Measurements from ENCODE around the gene ZNF550. TPM values are rescaled to one million over a fixed set of nuclear protein-coding genes. Genes with fewer than 3 reads are reported as not detected.
"Not testable (repeated sequence)": the region's sequence is repeated elsewhere in the genome, so short reads cannot be mapped to it uniquely, and the experiment has no call there.

Gene ZNF550
- total RNA-seq, 2 donors from 2014 or later = 6.3 to 6.5 TPM

DNA sequence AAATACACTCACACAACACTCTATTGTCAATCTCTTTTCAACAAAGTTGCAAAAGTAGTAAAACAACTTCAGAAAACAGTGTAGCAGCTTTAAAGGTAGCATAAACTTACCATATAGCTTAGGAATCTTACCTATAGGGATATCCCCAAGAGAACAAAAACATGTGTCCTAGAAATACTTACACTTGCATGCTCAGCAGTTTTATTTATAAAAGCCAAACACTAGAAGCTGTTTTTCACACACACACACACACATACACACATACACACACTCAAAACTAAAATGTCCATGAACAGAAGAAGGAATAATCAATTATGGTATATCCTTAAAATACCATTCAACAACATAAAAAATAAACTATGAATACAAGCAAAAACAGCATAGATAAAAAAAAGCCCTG, 48.2 kb downstream of the ZNF550 start:
- DNase-seq (ENCODE audit: low spot score) (no peak), ATAC-seq (ENCODE audit: insufficient number of reproducible peaks, low FRiP score, low read depth) (no peak)
- H3K9me3 ChIP-seq = peaks cover 60% of the 10 kb centered on the region
- TF ChIP-seq, protein P1, sequence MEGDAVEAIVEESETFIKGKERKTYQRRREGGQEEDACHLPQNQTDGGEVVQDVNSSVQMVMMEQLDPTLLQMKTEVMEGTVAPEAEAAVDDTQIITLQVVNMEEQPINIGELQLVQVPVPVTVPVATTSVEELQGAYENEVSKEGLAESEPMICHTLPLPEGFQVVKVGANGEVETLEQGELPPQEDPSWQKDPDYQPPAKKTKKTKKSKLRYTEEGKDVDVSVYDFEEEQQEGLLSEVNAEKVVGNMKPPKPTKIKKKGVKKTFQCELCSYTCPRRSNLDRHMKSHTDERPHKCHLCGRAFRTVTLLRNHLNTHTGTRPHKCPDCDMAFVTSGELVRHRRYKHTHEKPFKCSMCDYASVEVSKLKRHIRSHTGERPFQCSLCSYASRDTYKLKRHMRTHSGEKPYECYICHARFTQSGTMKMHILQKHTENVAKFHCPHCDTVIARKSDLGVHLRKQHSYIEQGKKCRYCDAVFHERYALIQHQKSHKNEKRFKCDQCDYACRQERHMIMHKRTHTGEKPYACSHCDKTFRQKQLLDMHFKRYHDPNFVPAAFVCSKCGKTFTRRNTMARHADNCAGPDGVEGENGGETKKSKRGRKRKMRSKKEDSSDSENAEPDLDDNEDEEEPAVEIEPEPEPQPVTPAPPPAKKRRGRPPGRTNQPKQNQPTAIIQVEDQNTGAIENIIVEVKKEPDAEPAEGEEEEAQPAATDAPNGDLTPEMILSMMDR (IDR thresholded peaks at IDR 0.05) = no peak
- H3K4me3 ChIP-seq = no peak overlapping the region
- peaks cover 32% of the 10 kb centered on the region for H3K36me3 ChIP-seq
- no peaks in the 10 kb centered on the region for H3K27me3 ChIP-seq (replicated peaks; ENCODE audit: insufficient read depth)
- H3K27ac ChIP-seq = no peak overlapping the region
- H3K4me1 ChIP-seq (ENCODE audit: control insufficient read depth in 1 of 2, low read depth in 2 of 2) = no peaks in the 10 kb centered on the region

DNA sequence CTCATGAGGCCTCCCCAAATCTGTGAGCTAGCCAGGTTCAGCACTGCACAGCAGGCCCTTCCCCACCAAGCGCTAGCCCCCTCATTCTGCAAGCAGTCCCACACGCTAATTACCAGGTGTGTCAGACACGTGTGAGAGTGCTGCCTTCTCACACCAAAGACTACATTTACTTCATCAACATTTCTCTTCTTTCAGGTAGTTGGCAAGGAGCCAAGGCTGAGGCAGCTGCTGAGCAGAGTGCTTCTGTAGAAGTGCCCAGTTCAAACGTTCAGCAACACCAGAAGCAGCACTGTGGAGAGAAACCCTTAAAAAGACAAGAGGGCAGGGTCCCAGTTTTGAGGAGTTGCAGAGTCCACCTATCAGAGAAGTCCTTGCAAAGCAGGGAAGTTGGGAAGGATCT, 53.5 kb downstream of the ZNF550 start:
- H3K27ac ChIP-seq = no peak overlapping the region
- H3K4me3 ChIP-seq = no peak overlapping the region
- peaks cover 0 to 2% of the 10 kb centered on the region in 2 donors for H3K4me1 ChIP-seq (ENCODE audit: control insufficient read depth in 1 of 2, low read depth in 2 of 2)
- ATAC-seq (ENCODE audit: insufficient number of reproducible peaks, low FRiP score, low read depth) (no peak), DNase-seq (ENCODE audit: low spot score) (no peak)
- TF ChIP-seq, protein P1 (IDR thresholded peaks at IDR 0.05) = no peak
- no peaks in the 10 kb centered on the region for H3K27me3 ChIP-seq (replicated peaks; ENCODE audit: insufficient read depth)
- H3K9me3 ChIP-seq = peaks cover 42% of the 10 kb centered on the region
- peaks cover 44% of the 10 kb centered on the region for H3K36me3 ChIP-seq

- H3K4me1 ChIP-seq (ENCODE audit: control insufficient read depth in 1 of 2, low read depth in 2 of 2); H3K27me3 ChIP-seq (replicated peaks; ENCODE audit: insufficient read depth); ATAC-seq (ENCODE audit: insufficient number of reproducible peaks, low FRiP score, low read depth); H3K27ac ChIP-seq; DNase-seq (ENCODE audit: low spot score): not testable (repeated sequence)
- Histone ChIP-seq H3K4me3 (peak overlapping the region; percentile 84), H3K9me3 (peaks cover 26% of the 10 kb centered on the region), H3K36me3 (peaks cover 22% of the 10 kb centered on the region)
These were observed 59.3 kb downstream of the ZNF550 start for GRCh38 chr19:57500400-57500799.

DNA sequence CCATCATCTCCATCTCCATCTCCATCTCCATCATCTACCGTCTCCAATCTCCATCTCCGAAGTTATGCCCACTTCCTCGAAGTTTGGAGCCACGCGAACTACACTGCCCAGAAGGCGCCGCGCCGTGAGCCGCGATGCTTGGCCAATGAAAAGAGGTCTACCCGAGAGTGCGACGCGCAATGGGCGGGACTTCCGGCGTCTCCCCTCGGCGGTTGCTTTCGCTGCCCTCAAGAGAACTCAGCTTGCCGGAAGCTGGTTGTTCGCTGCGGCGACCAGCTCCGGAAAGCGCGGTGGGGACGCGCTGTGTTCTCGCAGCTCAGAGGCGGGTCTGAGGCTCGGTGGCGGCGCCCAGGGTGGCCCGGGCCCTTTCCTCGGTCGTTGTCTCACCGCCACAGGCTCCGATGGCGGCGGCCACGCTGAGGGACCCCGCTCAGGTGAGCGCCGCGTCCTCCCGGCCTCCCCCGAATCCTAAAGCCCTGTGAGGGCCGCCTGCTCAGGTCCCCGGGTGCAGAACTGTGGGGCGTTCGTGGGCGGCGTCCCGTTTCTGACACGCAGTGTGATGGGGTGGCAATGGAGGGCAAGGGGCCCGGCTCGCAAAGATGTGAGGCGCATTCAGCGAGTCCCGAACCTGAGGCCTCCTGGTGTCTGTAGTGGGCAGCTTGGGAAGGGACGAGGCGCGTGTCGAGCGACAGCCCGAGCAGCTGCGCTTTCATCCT, 59.8 kb downstream of the ZNF550 start, which contains the start of gene ZNF773:
Gene ZNF773 (plus strand): TSS at position 259 of the 716 bp plus-strand sequence. CDS start 143 bp downstream, at position 402.
- H3K4me1 ChIP-seq (ENCODE audit: control insufficient read depth in 1 of 2, low read depth in 2 of 2); H3K27me3 ChIP-seq (replicated peaks; ENCODE audit: insufficient read depth): not testable (repeated sequence)
- DNase-seq (ENCODE audit: low spot score) (peak; percentile 66), ATAC-seq (ENCODE audit: insufficient number of reproducible peaks, low FRiP score, low read depth) (peak; percentile 79)
- H3K36me3 ChIP-seq = peaks cover 17% of the 10 kb centered on the region
- H3K9me3 ChIP-seq = peaks cover 31% of the 10 kb centered on the region
- peak within 1 kb of the TSS; percentile 65 for H3K27ac ChIP-seq
- H3K4me3 ChIP-seq = peak within 1 kb of the TSS; percentile 84

DNA sequence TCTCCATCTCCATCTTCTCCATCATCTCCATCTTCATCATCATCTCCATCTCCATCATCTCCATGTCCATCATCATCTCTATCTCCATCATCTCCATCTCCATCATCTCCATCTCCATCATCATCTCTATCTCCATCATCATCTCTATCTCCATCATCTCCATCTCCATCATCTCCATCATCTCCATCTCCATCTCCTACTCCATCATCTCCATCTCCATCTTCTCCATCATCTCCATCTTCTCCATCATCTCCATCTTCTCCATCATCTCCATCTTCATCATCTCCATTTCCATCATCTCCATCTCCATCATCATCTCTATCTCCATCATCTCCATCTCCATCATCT, 60.4 kb downstream of the ZNF550 start:
- not testable (repeated sequence) for ATAC-seq (ENCODE audit: insufficient number of reproducible peaks, low FRiP score, low read depth); H3K27me3 ChIP-seq (replicated peaks; ENCODE audit: insufficient read depth); DNase-seq (ENCODE audit: low spot score); H3K4me1 ChIP-seq (ENCODE audit: control insufficient read depth in 1 of 2, low read depth in 2 of 2); H3K27ac ChIP-seq
- Histone ChIP-seq H3K36me3 (peaks cover 12% of the 10 kb centered on the region), H3K4me3 (peak overlapping the region; percentile 84), H3K9me3 (peaks cover 36% of the 10 kb centered on the region)

DNA sequence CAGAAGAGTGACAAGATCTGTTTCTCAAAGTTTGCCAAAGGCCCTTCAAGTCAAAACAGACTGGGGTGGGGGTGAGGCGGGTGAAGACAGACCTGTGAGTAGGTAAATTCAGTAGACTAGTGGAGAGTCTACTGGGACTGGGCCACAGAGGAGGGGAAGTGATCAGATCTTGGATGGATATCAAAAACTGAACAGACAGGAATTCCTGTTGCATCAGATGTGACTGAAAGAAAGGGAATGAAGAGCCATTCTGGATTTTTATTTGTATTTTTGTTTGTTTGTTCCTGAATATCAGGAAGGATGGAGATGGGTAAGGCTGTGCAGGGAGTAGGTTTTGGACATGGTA, 71.4 kb downstream of the ZNF550 start:
- Histone ChIP-seq H3K36me3 (peaks cover 31% of the 10 kb centered on the region), H3K9me3 (peaks cover 15% of the 10 kb centered on the region), H3K4me3 (peak overlapping the region; percentile 89)
- ATAC-seq (ENCODE audit: insufficient number of reproducible peaks, low FRiP score, low read depth); H3K27ac ChIP-seq; H3K27me3 ChIP-seq (replicated peaks; ENCODE audit: insufficient read depth); DNase-seq (ENCODE audit: low spot score); H3K4me1 ChIP-seq (ENCODE audit: control insufficient read depth in 1 of 2, low read depth in 2 of 2): not testable (repeated sequence)

DNA sequence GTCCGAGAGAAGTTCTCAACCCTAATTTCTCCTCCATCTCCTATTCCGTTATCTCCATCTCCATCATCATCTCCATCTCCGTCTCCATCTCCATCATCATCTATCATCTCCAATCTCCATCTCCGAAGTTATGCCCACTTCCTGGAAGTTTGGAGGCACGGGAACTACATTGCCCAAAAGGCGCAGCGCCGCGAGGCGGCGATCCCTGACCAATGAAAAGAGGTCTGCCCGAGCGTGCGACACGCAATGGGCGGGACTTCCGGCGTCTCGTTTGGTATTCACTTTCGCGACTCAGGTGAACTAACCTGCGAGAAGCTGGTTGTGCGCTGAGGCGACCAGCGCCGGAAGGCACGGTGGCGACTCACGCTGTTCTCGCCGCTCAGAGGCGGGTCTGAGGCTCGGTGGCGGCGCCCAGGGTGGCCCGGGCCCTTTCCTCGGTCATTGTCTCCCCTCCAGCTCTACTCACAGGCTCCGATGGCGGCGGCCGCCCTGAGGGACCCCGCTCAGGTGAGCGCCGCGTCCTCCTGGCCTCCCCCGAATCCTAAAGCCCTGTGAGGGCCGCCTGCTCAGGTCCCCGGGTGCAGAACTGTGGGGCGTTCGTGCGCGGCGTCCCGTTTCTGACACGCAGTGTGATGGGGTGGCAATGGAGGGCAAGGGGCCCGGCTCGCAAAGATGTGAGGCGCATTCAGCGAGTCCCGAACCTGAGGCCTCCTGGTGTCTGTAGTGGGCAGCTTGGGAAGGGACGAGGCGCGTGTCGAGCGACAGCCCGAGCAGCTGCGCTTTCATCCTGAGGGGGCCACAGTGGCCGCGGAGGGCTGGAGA, 72.0 kb downstream of the ZNF550 start, which contains the start of gene ZNF419:
Gene ZNF419 (plus strand): TSS at position 274 of the 822 bp plus-strand sequence. CDS start 201 bp downstream, at position 475.
- H3K9me3 ChIP-seq; H3K27me3 ChIP-seq (replicated peaks; ENCODE audit: insufficient read depth); H3K4me1 ChIP-seq (ENCODE audit: control insufficient read depth in 1 of 2, low read depth in 2 of 2): not testable (repeated sequence)
- H3K4me3 ChIP-seq = peak within 1 kb of the TSS; percentile 89
- peak; percentile 83 for ATAC-seq (ENCODE audit: insufficient number of reproducible peaks, low FRiP score, low read depth)
- peak within 1 kb of the TSS in 1 of 2 donors; percentile 37 for H3K27ac ChIP-seq
- peak; percentile 54 for DNase-seq (ENCODE audit: low spot score)
- peaks cover 25% of the 10 kb centered on the region for H3K36me3 ChIP-seq

Other genes starting within 250 kb of the ZNF550 start
- 1 to 10 TPM; 7.6 to 9.7 TPM for gene ZNF543, start 239.4 kb downstream of the ZNF550 start, total RNA-seq
- gene ZNF304, start 208.6 kb downstream of the ZNF550 start, total RNA-seq = 1 to 10 TPM; 6.2 to 7.5 TPM
- gene TRAPPC2B, start 196.3 kb downstream of the ZNF550 start, total RNA-seq = 1 to 10 TPM; 2.0 to 9.5 TPM
- gene ZNF547, start 196.3 kb downstream of the ZNF550 start, total RNA-seq = 1 to 10 TPM in 1 of 2 donors, under 1 TPM in 1; 0.68 to 3.4 TPM
- 10 to 100 TPM; 48.2 to 49.1 TPM for gene ZNF548, start 170.0 kb downstream of the ZNF550 start, total RNA-seq
- gene ZNF17, start 148.7 kb downstream of the ZNF550 start, total RNA-seq = 10 to 100 TPM; 11.2 to 17.5 TPM
- 10 to 100 TPM in 1 of 2 donors, 1 to 10 TPM in 1; 3.0 to 19.2 TPM for gene ZNF749, start 124.5 kb downstream of the ZNF550 start, total RNA-seq
- gene VN1R1, start 102.7 kb downstream of the ZNF550 start, total RNA-seq = 1 to 10 TPM in 1 of 2 donors, under 1 TPM in 1; 0.95 to 1.5 TPM
- gene ZNF772, start 82.3 kb downstream of the ZNF550 start, total RNA-seq = 1 to 10 TPM; 2.7 to 6.6 TPM
- 10 to 100 TPM; 11.6 to 13.1 TPM for gene ZNF419, start 72.1 kb downstream of the ZNF550 start, total RNA-seq
- gene ZNF773, start 59.9 kb downstream of the ZNF550 start, total RNA-seq = 1 to 10 TPM; 4.3 to 9.5 TPM
- 1 to 10 TPM; 5.7 to 8.3 TPM for gene ZNF549, start 32.5 kb downstream of the ZNF550 start, total RNA-seq
- 1 to 10 TPM; 1.6 to 4.1 TPM for gene ZNF416, start 19.0 kb upstream of the ZNF550 start, total RNA-seq
- gene ZIK1, start 24.3 kb upstream of the ZNF550 start, total RNA-seq = 10 to 100 TPM in 1 of 2 donors, 1 to 10 TPM in 1; 5.4 to 29.2 TPM
- 1 to 10 TPM; 3.8 to 7.4 TPM for gene ZNF530, start 40.0 kb upstream of the ZNF550 start, total RNA-seq
- 10 to 100 TPM; 18.4 to 43.7 TPM for gene ZNF134, start 54.4 kb upstream of the ZNF550 start, total RNA-seq
- 10 to 100 TPM; 12.5 to 15.7 TPM for gene ZNF211, start 73.3 kb upstream of the ZNF550 start, total RNA-seq
- not detected for gene ZSCAN4, start 109.1 kb upstream of the ZNF550 start, total RNA-seq
- gene ZNF551, start 122.1 kb upstream of the ZNF550 start, total RNA-seq = 10 to 100 TPM in 1 of 2 donors, 1 to 10 TPM in 1; 6.6 to 10.7 TPM
- gene ZNF154, start 149.3 kb upstream of the ZNF550 start, total RNA-seq = 1 to 10 TPM; 3.0 to 3.2 TPM
- gene ZNF671, start 167.8 kb upstream of the ZNF550 start, total RNA-seq = 1 to 10 TPM; 3.1 to 3.5 TPM
- 10 to 100 TPM in 1 of 2 donors, 1 to 10 TPM in 1; 7.8 to 24.0 TPM for gene ZNF776, start 187.0 kb upstream of the ZNF550 start, total RNA-seq
- 10 to 100 TPM in 1 of 2 donors, 1 to 10 TPM in 1; 8.7 to 15.4 TPM for gene ZNF586, start 209.8 kb upstream of the ZNF550 start, total RNA-seq

All from thoracic aorta (tissue), 2 donors.